Smooth muscle cell (in vitro differentiated cells): ENCODE measurements around the gene ABI3BP. TPM values are rescaled to one million over a fixed set of nuclear protein-coding genes. Genes with fewer than 3 reads are reported as not detected.

Source experiments
- DNase-seq: peaks from one replicate; lab custom pipeline; 2025; ENCODE audit not compliant: unreplicated experiment; lab: John Stamatoyannopoulos, UW
- H2AFZ ChIP-seq: fragments of 200-600 bp; sonication (generic); 2 replicates; pipeline ENCODE4 v1.6.0; 2016; ENCODE audit warnings: antibody characterized with exemption, low read depth, mild to moderate bottlenecking
- H3F3A ChIP-seq: fragments of 200-600 bp; sonication (generic); 2 replicates; pipeline ENCODE4 v1.6.0; 2017; ENCODE audit warnings: antibody characterized with exemption, low read depth
- H3K27ac ChIP-seq: fragments of 200-600 bp; sonication (generic); 2 replicates; pipeline ENCODE4 v1.5.1; 2016; ENCODE audit warnings: low read depth, mild to moderate bottlenecking
- H3K27me3 ChIP-seq: fragments of 200-600 bp; sonication (generic); 2 replicates; pipeline ENCODE4 v1.6.1; 2016; ENCODE audit warnings: low read depth, mild to moderate bottlenecking
- H3K36me3 ChIP-seq: fragments of 200-600 bp; sonication (generic); 2 replicates; pipeline ENCODE4 v1.5.1; 2016; ENCODE audit warnings: low read depth
- H3K4me1 ChIP-seq: fragments of 200-600 bp; sonication (generic); 2 replicates; pipeline ENCODE4 v1.5.1; 2016; ENCODE audit warnings: low read depth
- H3K4me2 ChIP-seq: fragments of 200-600 bp; sonication (generic); 2 replicates; pipeline ENCODE4 v1.6.0; 2016; ENCODE audit warnings: mild to moderate bottlenecking
- H3K4me3 ChIP-seq: fragments of 200-600 bp; sonication (generic); 2 replicates; pipeline ENCODE4 v1.5.1; 2016; ENCODE audit warnings: mild to moderate bottlenecking
- H3K79me2 ChIP-seq: fragments of 200-600 bp; sonication (generic); 2 replicates; pipeline ENCODE4 v1.6.0; 2016; ENCODE audit warnings: low read depth, mild to moderate bottlenecking
- H3K9ac ChIP-seq: fragments of 200-600 bp; sonication (generic); 2 replicates; pipeline ENCODE4 v1.6.0; 2016; ENCODE audit warnings: low read depth
- H3K9me3 ChIP-seq: fragments of 200-600 bp; sonication (generic); replicated peaks from 2 replicates; pipeline ENCODE4 v1.5.1; 2016; ENCODE audit warnings: low read depth
- H4K20me1 ChIP-seq: fragments of 200-600 bp; sonication (generic); 2 replicates; pipeline ENCODE4 v1.6.0; 2016; ENCODE audit warnings: low read depth
- CTCF ChIP-seq: fragments of 200-600 bp; sonication (generic); IDR thresholded peaks from 2 replicates; pipeline ENCODE4 v1.5.1; 2017; ENCODE audit warnings: borderline replicate concordance, mild to moderate bottlenecking, antibody characterized with exemption; ENCODE audit not compliant: insufficient read depth, poor library complexity, severe bottlenecking
- WGBS: methylation state at CpG from one replicate; pipeline ENCODE4 v1.1.7; 2016; ENCODE audit warnings: low lambda C conversion rate; 5-methylcytosine and 5-hydroxymethylcytosine counted together
- polyA plus RNA-seq: library from polyadenylated mRNA; unstranded; fragments of >200 nt; fragmentation: Nextera tagmentation; extraction: Ambion mirVana; gene quantifications from 2 replicates; pipeline ENCODE4 v1.2.1, GENCODE V29; 2016
- small RNA-seq: library from RNA; depleted of rRNA; stranded (forward); fragments of <200 nt; gene quantifications from one replicate; pipeline ENCODE3, GENCODE V24; 2014
- total RNA-seq: library from RNA; depleted of rRNA; stranded (reverse); fragments of >200 nt; gene quantifications from 2 replicates; pipeline ENCODE4 v1.2.3, GENCODE V29; 2014

Gene ABI3BP
- total and polyA plus RNA-seq, 2 experiments from 2014 or later = 0.47 to 0.58 TPM

- no peak for DNase-seq
- no peaks in the 10 kb centered on the region for H3K79me2 ChIP-seq
- H3K9me3 ChIP-seq = no peaks in the 10 kb centered on the region
- H3K36me3 ChIP-seq = no peaks in the 10 kb centered on the region
- H3K27me3 ChIP-seq = peaks cover 17% of the 10 kb centered on the region
- no peak overlapping the region for H3K4me2 ChIP-seq
- H3F3A ChIP-seq = no peaks in the 10 kb centered on the region
- H3K27ac ChIP-seq = peak overlapping the region; percentile 63
- H3K4me3 ChIP-seq = no peak overlapping the region
- no peak overlapping the region for H2AFZ ChIP-seq
- 73% methylated on average over 4 of the region's 4 CpGs for WGBS
- no peaks in the 10 kb centered on the region for H3K4me1 ChIP-seq
- TF ChIP-seq CTCF = no peak
- H4K20me1 ChIP-seq = no peaks in the 10 kb centered on the region
- no peak overlapping the region for H3K9ac ChIP-seq
Observed at GRCh38 chr3:100702082-100702979, 290.9 kb downstream of the ABI3BP start.

GRCh38 chr3:100700708-100701107 lies 292.5 kb downstream of the ABI3BP start:
- H3K9ac ChIP-seq = no peak overlapping the region
- no peak overlapping the region for H3K4me2 ChIP-seq
- WGBS = 94% methylated on average over 5 of the region's 5 CpGs
- H3K27me3 ChIP-seq = peaks cover under 1% of the 10 kb centered on the region
- H4K20me1 ChIP-seq = no peaks in the 10 kb centered on the region
- no peaks in the 10 kb centered on the region for H3K36me3 ChIP-seq
- no peak overlapping the region for H2AFZ ChIP-seq
- no peaks in the 10 kb centered on the region for H3F3A ChIP-seq
- no peaks in the 10 kb centered on the region for H3K4me1 ChIP-seq
- H3K9me3 ChIP-seq = no peaks in the 10 kb centered on the region
- H3K4me3 ChIP-seq = no peak overlapping the region
- no peak for DNase-seq
- no peak overlapping the region for H3K27ac ChIP-seq
- H3K79me2 ChIP-seq = no peaks in the 10 kb centered on the region
- no peak for TF ChIP-seq CTCF

Small RNA genes lying within 50 kb of the gene (small RNA-seq; reads per million reads assigned to genes)
- gene RNU6-865P = not detected
